Measurements from ENCODE around the gene PYGO2.

PYGO2 gene

GRCh38 chr1:154937988-154938386, 23.6 kb downstream of the PYGO2 start:
- ATAC-seq, result no peak

GRCh38 chr1:154937085-154937987, 24.2 kb downstream of the PYGO2 start:
- TF ChIP-seq CSDC2 (CRISPR knock-in tag; IDR thresholded peaks at IDR 0.05) (no peak), CSRNP3 (CRISPR knock-in tag; IDR thresholded peaks at IDR 0.05) (no peak), PATZ1 (CRISPR knock-in tag; IDR thresholded peaks at IDR 0.05; ENCODE audit: borderline replicate concordance) (no peak), TSHZ2 (CRISPR knock-in tag; IDR thresholded peaks at IDR 0.05) (peak; percentile 30; the same call in 1 of the 2 replicates), ZFP30 (CRISPR knock-in tag; IDR thresholded peaks at IDR 0.05) (no peak), ESRRG (CRISPR knock-in tag; IDR thresholded peaks at IDR 0.05) (no peak), ZNF70 (CRISPR knock-in tag; IDR thresholded peaks at IDR 0.05) (peak; percentile 100), ISL1 (CRISPR knock-in tag; IDR thresholded peaks at IDR 0.05) (no peak), POU6F1 (CRISPR knock-in tag; IDR thresholded peaks at IDR 0.05; ENCODE audit: borderline replicate concordance, low read depth) (no peak), CREB5 (CRISPR knock-in tag; IDR thresholded peaks at IDR 0.05; ENCODE audit: low read depth) (no peak), TOX (CRISPR knock-in tag; IDR thresholded peaks at IDR 0.05; ENCODE audit: borderline replicate concordance) (no peak), RARB (CRISPR knock-in tag; IDR thresholded peaks at IDR 0.05) (no peak), OSR1 (CRISPR knock-in tag; IDR thresholded peaks at IDR 0.05) (no peak)
- peak; percentile 79 for ATAC-seq

More at GRCh38 chr1:154937988-154938386, 23.6 kb downstream of the PYGO2 start:
- TF ChIP-seq ESRRG (CRISPR knock-in tag; IDR thresholded peaks at IDR 0.05) (no peak), TCF4 (CRISPR knock-in tag; IDR thresholded peaks at IDR 0.05; ENCODE audit: borderline replicate concordance) (no peak), CSDC2 (CRISPR knock-in tag; IDR thresholded peaks at IDR 0.05) (no peak), ZNF70 (CRISPR knock-in tag; IDR thresholded peaks at IDR 0.05) (no peak), PATZ1 (CRISPR knock-in tag; IDR thresholded peaks at IDR 0.05; ENCODE audit: borderline replicate concordance) (no peak), ZNF8 (CRISPR knock-in tag; IDR thresholded peaks at IDR 0.05) (no peak), SNAI2 (CRISPR knock-in tag; IDR thresholded peaks at IDR 0.05) (no peak), TOX (CRISPR knock-in tag; IDR thresholded peaks at IDR 0.05; ENCODE audit: borderline replicate concordance) (no peak), RARB (CRISPR knock-in tag; IDR thresholded peaks at IDR 0.05) (no peak), ZFP30 (CRISPR knock-in tag; IDR thresholded peaks at IDR 0.05) (no peak), BACH2 (CRISPR knock-in tag; IDR thresholded peaks at IDR 0.05; ENCODE audit: borderline replicate concordance) (no peak), CREB5 (CRISPR knock-in tag; IDR thresholded peaks at IDR 0.05; ENCODE audit: low read depth) (no peak)

All from SK-N-SH treated with all-trans-retinoic acid at 6 μM for 48 hours (cell line).